GM23248 (cell line): ENCODE measurements around the gene SLC2A13. TPM values are rescaled to one million over a fixed set of nuclear protein-coding genes. Genes with fewer than 3 reads are reported as not detected.

Experiments
- DNase-seq: peaks from one replicate; pipeline ENCODE4 v3.0.0-alpha.2; 2015
- H2AFZ ChIP-seq: fragments of 200-600 bp; sonication (generic); 2 replicates; pipeline ENCODE4 v1.6.1; 2016; ENCODE audit warnings: antibody characterized with exemption
- H3F3A ChIP-seq: fragments of 200-600 bp; sonication (generic); 2 replicates; pipeline ENCODE4 v1.6.1; 2016; ENCODE audit warnings: mild to moderate bottlenecking, antibody characterized with exemption, mixed run types; ENCODE audit not compliant: insufficient read depth
- H3K27ac ChIP-seq: fragments of 200-600 bp; sonication (generic); 2 replicates; pipeline ENCODE4 v1.5.1; 2016; ENCODE audit warnings: mild to moderate bottlenecking
- H3K27me3 ChIP-seq: fragments of 200-600 bp; sonication (generic); replicated peaks from 2 replicates; pipeline ENCODE4 v1.6.1; 2016; ENCODE audit warnings: mild to moderate bottlenecking; ENCODE audit not compliant: insufficient read depth
- H3K36me3 ChIP-seq: fragments of 200-600 bp; sonication (generic); 2 replicates; pipeline ENCODE4 v1.6.1; 2016; ENCODE audit warnings: low read depth, mild to moderate bottlenecking
- H3K4me1 ChIP-seq: fragments of 200-600 bp; sonication (generic); 2 replicates; pipeline ENCODE4 v1.6.1; 2016; ENCODE audit warnings: mild to moderate bottlenecking; ENCODE audit not compliant: insufficient read depth
- H3K4me2 ChIP-seq: fragments of 200-600 bp; sonication (generic); one replicate; pipeline ENCODE4 v1.6.1; 2016; ENCODE audit warnings: mild to moderate bottlenecking; ENCODE audit not compliant: unreplicated experiment
- H3K4me3 ChIP-seq: fragments of 200-600 bp; sonication (generic); 2 replicates; pipeline ENCODE4 v1.5.1; 2016; ENCODE audit warnings: mild to moderate bottlenecking
- H3K79me2 ChIP-seq: fragments of 200-600 bp; sonication (generic); 2 replicates; pipeline ENCODE4 v1.6.1; 2016; ENCODE audit warnings: mild to moderate bottlenecking; ENCODE audit not compliant: insufficient read depth
- H3K9ac ChIP-seq: fragments of 200-600 bp; sonication (generic); 2 replicates; pipeline ENCODE4 v1.6.1; 2016; ENCODE audit warnings: mild to moderate bottlenecking
- H3K9me2 ChIP-seq: fragments of 200-600 bp; sonication (generic); 2 replicates; pipeline ENCODE4 v1.6.1; 2016; ENCODE audit warnings: mixed run types, mild to moderate bottlenecking, moderate library complexity; ENCODE audit not compliant: insufficient read depth
- H3K9me3 ChIP-seq: fragments of 200-600 bp; sonication (generic); one replicate; pipeline ENCODE4 v1.6.1; 2017; ENCODE audit warnings: low read depth
- H4K20me1 ChIP-seq: fragments of 200-600 bp; sonication (generic); 2 replicates; pipeline ENCODE4 v1.6.0; 2016; ENCODE audit not compliant: insufficient read depth
- EZH2 ChIP-seq: fragments of 200-600 bp; sonication (generic); IDR thresholded peaks from 2 replicates; pipeline ENCODE4 v1.6.1; 2018; ENCODE audit warnings: antibody characterized with exemption, mild to moderate bottlenecking; ENCODE audit not compliant: insufficient read depth, poor library complexity, severe bottlenecking
- EZH2phosphoT487 ChIP-seq: fragments of 200-600 bp; sonication (generic); IDR thresholded peaks from 2 replicates; pipeline ENCODE4 v1.6.1; 2018; ENCODE audit warnings: antibody characterized with exemption, moderate library complexity, mild to moderate bottlenecking, low read depth; ENCODE audit not compliant: insufficient read depth
- WGBS, 2 experiments: methylation state at CpG; one replicate each; pipeline ENCODE4 v1.1.6; 2015 to 2017; ENCODE audit warnings: low lambda C conversion rate in 2 of 2, low coverage in 1 of 2; ENCODE audit errors: missing lambda C conversion rate in 2 of 2; 5-methylcytosine and 5-hydroxymethylcytosine counted together
- in situ Hi-C: fragments of 300-500 bp; cut with MboI; formaldehyde crosslinking; loops from 2 replicates; pipeline ENCODE4 v1.15.0; 2020
- polyA plus RNA-seq: library from polyadenylated mRNA; unstranded; fragments of >200 nt; fragmentation: Nextera tagmentation; extraction: Ambion mirVana; gene quantifications from 2 replicates; pipeline ENCODE4 v1.2.1, GENCODE V29; 2016
- total RNA-seq: library from RNA; depleted of rRNA; stranded (reverse); fragments of >200 nt; shearing (Covaris generic); gene quantifications from 2 replicates; pipeline ENCODE4 v1.2.3, GENCODE V29; 2014

The SLC2A13 gene
- total and polyA plus RNA-seq, 2 experiments from 2014 or later = 3.3 to 9.2 TPM

DNA sequence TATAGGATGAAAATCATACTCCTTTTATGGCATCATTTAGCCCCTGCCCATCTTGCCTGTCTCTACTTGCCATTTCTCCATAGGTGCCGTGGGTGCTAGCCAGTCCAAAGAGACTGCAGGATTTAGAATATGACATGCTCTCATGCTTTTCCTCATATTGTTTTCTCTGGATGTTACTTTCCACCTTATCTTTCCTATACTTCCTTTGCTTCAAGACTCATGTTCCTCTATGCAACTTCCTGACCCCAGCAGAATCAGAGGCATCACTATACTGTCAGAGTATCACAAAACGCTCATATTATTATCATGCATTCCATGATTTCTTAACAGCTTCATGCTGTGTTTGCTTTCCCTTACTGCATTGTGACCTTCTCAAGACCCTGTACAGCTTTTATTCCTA lies 265.5 kb downstream of the SLC2A13 start:
- DNase-seq = no peak
- no peaks in the 10 kb centered on the region for H4K20me1 ChIP-seq
- H3F3A ChIP-seq = no peaks in the 10 kb centered on the region
- no peaks in the 10 kb centered on the region for H3K9me3 ChIP-seq
- WGBS, 2 experiments = 94% methylated on average over 2 of the region's 2 CpGs
- no peaks in the 10 kb centered on the region; the same call in 1 of the 2 replicates for H3K36me3 ChIP-seq
- no peak overlapping the region for H3K4me3 ChIP-seq
- no peak overlapping the region for H3K27ac ChIP-seq
- in situ Hi-C loops = no loop called here
- no peaks in the 10 kb centered on the region for H3K9me2 ChIP-seq
- no peak for TF ChIP-seq EZH2
- TF ChIP-seq EZH2phosphoT487 = no peak
- no peaks in the 10 kb centered on the region for H3K79me2 ChIP-seq
- no peaks in the 10 kb centered on the region for H3K27me3 ChIP-seq
- no peak overlapping the region for H3K4me2 ChIP-seq
- no peaks in the 10 kb centered on the region for H3K4me1 ChIP-seq
- H2AFZ ChIP-seq = no peak overlapping the region
- H3K9ac ChIP-seq = no peak overlapping the region

DNA sequence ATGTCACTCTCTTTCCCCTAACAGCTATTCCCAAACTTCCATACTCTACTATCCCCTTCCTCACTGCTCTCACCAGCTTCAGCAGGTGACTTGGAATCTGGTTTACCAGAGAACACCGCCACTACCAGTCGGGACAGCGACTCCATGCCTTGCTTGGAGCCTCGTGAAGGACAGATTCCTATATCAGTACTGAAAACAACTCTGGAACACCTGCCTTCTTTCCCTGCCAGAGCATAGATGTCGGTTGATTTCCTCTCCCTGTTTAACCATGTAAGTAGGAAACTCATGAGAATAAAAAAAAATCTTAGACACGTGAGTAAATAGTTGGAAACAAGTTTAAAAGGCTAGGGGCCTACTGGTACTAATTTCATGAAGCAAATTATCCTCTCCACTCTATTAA lies 266.8 kb downstream of the SLC2A13 start:
- no peaks in the 10 kb centered on the region for H3K9me3 ChIP-seq
- in situ Hi-C loops = no loop called here
- no peaks in the 10 kb centered on the region for H4K20me1 ChIP-seq
- H3K27me3 ChIP-seq = no peaks in the 10 kb centered on the region
- H3K4me1 ChIP-seq = no peaks in the 10 kb centered on the region
- no peaks in the 10 kb centered on the region; the same call in 1 of the 2 replicates for H3K36me3 ChIP-seq
- DNase-seq = no peak
- no peak overlapping the region for H3K4me2 ChIP-seq
- 90 to 94% methylated on average over 6 of the region's 6 CpGs for WGBS, 2 experiments
- no peaks in the 10 kb centered on the region for H3K79me2 ChIP-seq
- no peak overlapping the region for H3K4me3 ChIP-seq
- H2AFZ ChIP-seq = no peak overlapping the region
- H3K9ac ChIP-seq = no peak overlapping the region
- H3K9me2 ChIP-seq = no peaks in the 10 kb centered on the region
- H3K27ac ChIP-seq = no peak overlapping the region
- TF ChIP-seq EZH2 (no peak), EZH2phosphoT487 (no peak)
- H3F3A ChIP-seq = no peaks in the 10 kb centered on the region

DNA sequence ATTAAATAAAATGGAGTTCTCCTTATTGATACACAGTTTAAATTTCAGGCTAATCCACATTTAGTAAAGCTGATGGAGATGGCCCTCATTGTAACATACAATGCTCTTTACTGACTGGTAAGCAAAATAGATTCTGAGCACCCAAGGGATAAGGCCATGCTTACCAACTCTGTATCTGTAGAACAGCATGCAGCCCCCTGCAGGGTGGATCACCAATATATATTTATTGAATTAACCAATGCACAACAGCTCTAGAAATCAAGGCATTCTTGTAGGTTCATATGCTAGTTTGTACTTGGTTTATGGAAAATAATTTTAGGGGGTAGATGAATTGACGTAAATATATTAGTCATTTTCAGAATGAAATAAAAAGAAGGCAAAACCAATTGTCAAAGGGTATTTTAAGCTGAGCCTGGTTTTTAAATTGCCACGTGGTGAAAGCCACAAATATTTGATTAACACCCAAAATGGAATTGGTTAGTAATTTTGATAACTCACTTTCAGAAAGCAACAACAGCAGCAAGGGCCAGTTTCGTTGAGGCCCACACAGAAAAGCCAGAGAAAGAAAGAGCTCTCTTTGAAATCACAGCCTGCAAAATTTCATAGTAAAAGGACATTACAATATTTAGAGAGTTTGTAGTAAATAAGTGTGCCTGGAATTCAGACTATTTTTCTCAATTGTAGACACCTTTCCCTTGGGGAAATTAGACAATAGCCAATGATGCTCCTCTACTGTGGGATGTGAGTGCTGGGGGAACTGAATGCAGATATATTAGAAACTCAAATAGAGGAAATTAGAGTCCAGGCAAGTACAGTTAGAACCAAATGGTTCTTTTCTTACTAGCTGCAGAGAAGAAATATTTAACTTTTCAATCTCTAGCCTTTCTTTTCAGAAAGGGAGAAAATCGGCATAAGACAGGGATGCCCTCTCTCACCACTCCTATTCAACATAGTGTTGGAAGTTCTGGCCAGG lies 270.1 kb downstream of the SLC2A13 start:
- Histone ChIP-seq H3K27me3 (no peaks in the 10 kb centered on the region), H3K4me3 (no peak overlapping the region), H3F3A (0 out of 2 replicates have a peak, but pooled peaks cover 6% of the 10 kb centered on the region), H3K9me2 (no peaks in the 10 kb centered on the region), H3K4me2 (no peak overlapping the region), H3K27ac (no peak overlapping the region), H3K9me3 (no peaks in the 10 kb centered on the region), H3K36me3 (no peaks in the 10 kb centered on the region; the same call in 1 of the 2 replicates), H3K79me2 (no peaks in the 10 kb centered on the region), H2AFZ (no peak overlapping the region), H3K4me1 (no peaks in the 10 kb centered on the region; the same call in 1 of the 2 replicates), H4K20me1 (no peaks in the 10 kb centered on the region), H3K9ac (no peak overlapping the region)
- in situ Hi-C loops = no loop called here
- DNase-seq = no peak
- TF ChIP-seq EZH2 (no peak), EZH2phosphoT487 (no peak)
- WGBS, 2 experiments = 65 to 67% methylated on average over 4 of the region's 4 CpGs

DNA sequence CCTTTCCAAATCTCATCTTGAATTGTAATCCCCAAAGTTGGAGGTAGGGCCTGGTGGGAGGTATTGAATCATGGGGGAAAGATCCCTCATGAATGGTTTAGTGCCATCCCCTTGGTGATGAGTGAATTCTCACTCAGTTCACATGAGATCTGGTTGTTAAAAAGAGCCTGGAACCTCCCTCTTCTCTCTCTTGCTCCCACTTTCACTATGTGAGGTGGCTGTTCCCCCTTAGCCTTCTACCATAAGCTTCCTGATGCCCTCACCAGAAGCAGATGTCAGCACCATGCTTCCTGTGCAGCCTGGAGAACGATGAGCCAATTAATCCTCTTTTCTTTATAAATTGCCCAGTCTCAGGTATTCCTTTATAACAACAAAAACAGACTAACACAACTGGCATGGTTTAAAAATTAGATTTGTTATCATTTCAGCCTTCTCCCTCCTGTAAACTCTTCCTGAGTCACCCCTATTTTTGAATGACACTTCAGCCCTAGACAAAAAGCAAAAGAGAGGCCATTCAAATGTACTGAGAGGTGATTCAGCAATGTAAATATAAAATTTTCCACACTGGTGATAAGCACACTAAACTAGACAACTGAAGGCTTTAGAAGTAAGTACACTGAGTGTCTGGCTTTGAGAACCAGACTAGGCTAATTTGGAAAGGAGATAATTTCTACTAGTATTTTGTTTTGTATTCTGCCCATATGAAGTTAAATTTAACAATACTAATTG lies 274.1 kb downstream of the SLC2A13 start:
- Histone ChIP-seq H3K27me3 (no peaks in the 10 kb centered on the region), H3K9me3 (no peaks in the 10 kb centered on the region), H3K79me2 (no peaks in the 10 kb centered on the region), H3K4me1 (no peaks in the 10 kb centered on the region; the same call in 1 of the 2 replicates), H3K9ac (no peak overlapping the region), H3K4me2 (no peak overlapping the region), H3K36me3 (no peaks in the 10 kb centered on the region), H2AFZ (no peak overlapping the region), H3F3A (0 out of 2 replicates have a peak, but pooled peaks cover 8% of the 10 kb centered on the region), H4K20me1 (no peaks in the 10 kb centered on the region), H3K27ac (no peak overlapping the region), H3K4me3 (no peak overlapping the region), H3K9me2 (no peaks in the 10 kb centered on the region)
- TF ChIP-seq EZH2phosphoT487 (no peak), EZH2 (no peak)
- 59 to 63% methylated on average over 1 of the region's 1 CpG for WGBS, 2 experiments
- peak; percentile 5 for DNase-seq
- in situ Hi-C loops = no loop called here
